Progenitor cell of endocrine pancreas (in vitro differentiated cells): ENCODE data around the gene SPTLC3. TPM values are rescaled to one million over a fixed set of nuclear protein-coding genes. Genes with fewer than 3 reads are reported as not detected.

Experiments used
- DNase-seq: peaks from one replicate; pipeline ENCODE4 v3.0.0; 2021; ENCODE audit warnings: low spot score; ENCODE audit not compliant: unreplicated experiment
- H3K27ac Mint-ChIP-seq: 2 replicates; pipeline ENCODE4 v1.8.0; 2021; ENCODE audit warnings: mild to moderate bottlenecking, moderate library complexity, mixed read lengths
- H3K27me3 Mint-ChIP-seq: 2 replicates; pipeline ENCODE4 v1.8.0; 2021; ENCODE audit warnings: mixed read lengths
- H3K36me3 Mint-ChIP-seq: 2 replicates; pipeline ENCODE4 v1.8.0; 2022; ENCODE audit warnings: mixed read lengths; ENCODE audit not compliant: insufficient read depth
- H3K4me1 Mint-ChIP-seq: 2 replicates; pipeline ENCODE4 v1.8.0; 2021; ENCODE audit warnings: low read depth, mixed read lengths
- H3K4me3 Mint-ChIP-seq: 2 replicates; pipeline ENCODE4 v1.8.0; 2021; ENCODE audit warnings: low read depth, mild to moderate bottlenecking, moderate library complexity, mixed read lengths
- H3K9me3 Mint-ChIP-seq: 2 replicates; pipeline ENCODE4 v1.8.0; 2021; ENCODE audit warnings: low read depth, mixed read lengths
- total RNA-seq: library from RNA; stranded (reverse); gene quantifications from 2 replicates; pipeline ENCODE4 v1.2.1, GENCODE V29; 2021
- TF ChIP-seq, protein P1 (sequence below): fragments of 200-600 bp; sonication (generic); IDR thresholded peaks from one replicate; pipeline ENCODE4 v1.5.0; 2021; ENCODE audit warnings: antibody characterized with exemption, mild to moderate bottlenecking; ENCODE audit not compliant: unreplicated experiment

The SPTLC3 gene
- total RNA-seq, 1 donor from 2014 or later = 52.2 TPM

GRCh38 chr20:13062789-13063188, 54.0 kb downstream of the SPTLC3 start:
- H3K9me3 Mint-ChIP-seq = peaks cover 10% of the 10 kb centered on the region

GRCh38 chr20:13068336-13068735, 59.6 kb downstream of the SPTLC3 start:
- peak overlapping the region; percentile 67 for H3K27ac Mint-ChIP-seq
- peaks cover 23% of the 10 kb centered on the region for H3K36me3 Mint-ChIP-seq
- TF ChIP-seq, protein P1, sequence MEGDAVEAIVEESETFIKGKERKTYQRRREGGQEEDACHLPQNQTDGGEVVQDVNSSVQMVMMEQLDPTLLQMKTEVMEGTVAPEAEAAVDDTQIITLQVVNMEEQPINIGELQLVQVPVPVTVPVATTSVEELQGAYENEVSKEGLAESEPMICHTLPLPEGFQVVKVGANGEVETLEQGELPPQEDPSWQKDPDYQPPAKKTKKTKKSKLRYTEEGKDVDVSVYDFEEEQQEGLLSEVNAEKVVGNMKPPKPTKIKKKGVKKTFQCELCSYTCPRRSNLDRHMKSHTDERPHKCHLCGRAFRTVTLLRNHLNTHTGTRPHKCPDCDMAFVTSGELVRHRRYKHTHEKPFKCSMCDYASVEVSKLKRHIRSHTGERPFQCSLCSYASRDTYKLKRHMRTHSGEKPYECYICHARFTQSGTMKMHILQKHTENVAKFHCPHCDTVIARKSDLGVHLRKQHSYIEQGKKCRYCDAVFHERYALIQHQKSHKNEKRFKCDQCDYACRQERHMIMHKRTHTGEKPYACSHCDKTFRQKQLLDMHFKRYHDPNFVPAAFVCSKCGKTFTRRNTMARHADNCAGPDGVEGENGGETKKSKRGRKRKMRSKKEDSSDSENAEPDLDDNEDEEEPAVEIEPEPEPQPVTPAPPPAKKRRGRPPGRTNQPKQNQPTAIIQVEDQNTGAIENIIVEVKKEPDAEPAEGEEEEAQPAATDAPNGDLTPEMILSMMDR = no peak
- DNase-seq = no peak
- no peak overlapping the region for H3K4me3 Mint-ChIP-seq
- H3K4me1 Mint-ChIP-seq = peaks cover 1% of the 10 kb centered on the region
- peaks cover 10% of the 10 kb centered on the region for H3K9me3 Mint-ChIP-seq
- H3K27me3 Mint-ChIP-seq = no peaks in the 10 kb centered on the region

More at GRCh38 chr20:13062789-13063188, 54.0 kb downstream of the SPTLC3 start:
- TF ChIP-seq, protein P1 = no peak
- no peak overlapping the region for H3K4me3 Mint-ChIP-seq
- H3K27ac Mint-ChIP-seq = no peak overlapping the region
- H3K36me3 Mint-ChIP-seq = peaks cover 22% of the 10 kb centered on the region
- no peaks in the 10 kb centered on the region for H3K27me3 Mint-ChIP-seq
- no peak for DNase-seq
- H3K4me1 Mint-ChIP-seq = peaks cover 8% of the 10 kb centered on the region

GRCh38 chr20:13081877-13082276, 73.1 kb downstream of the SPTLC3 start:
- TF ChIP-seq, protein P1 = no peak
- no peak overlapping the region for H3K4me3 Mint-ChIP-seq
- no peak for DNase-seq
- no peak overlapping the region for H3K27ac Mint-ChIP-seq
- H3K9me3 Mint-ChIP-seq = no peaks in the 10 kb centered on the region
- H3K27me3 Mint-ChIP-seq = no peaks in the 10 kb centered on the region
- H3K4me1 Mint-ChIP-seq = no peaks in the 10 kb centered on the region
- peaks cover 21% of the 10 kb centered on the region for H3K36me3 Mint-ChIP-seq

DNA sequence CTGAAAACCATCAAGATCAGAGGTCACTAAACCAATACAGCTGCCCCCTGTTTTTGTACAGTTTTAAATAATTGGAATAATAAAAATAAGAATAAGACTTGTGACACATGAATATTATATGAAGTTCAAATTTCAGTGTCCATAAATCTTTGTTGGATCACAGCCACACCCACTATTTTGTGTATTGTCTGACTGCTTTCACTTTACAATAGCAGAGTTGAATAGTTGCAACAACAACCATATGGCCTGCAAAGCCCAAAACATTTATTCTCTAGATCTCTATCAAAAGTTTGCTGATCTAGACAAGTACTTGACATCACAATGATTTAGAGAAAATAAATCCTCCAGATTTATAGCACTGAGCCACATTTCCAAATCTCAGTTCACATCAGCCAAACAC, 73.6 kb downstream of the SPTLC3 start:
- Mint-ChIP-seq H3K36me3 (peaks cover 23% of the 10 kb centered on the region), H3K27me3 (no peaks in the 10 kb centered on the region), H3K4me1 (no peaks in the 10 kb centered on the region), H3K4me3 (no peak overlapping the region), H3K9me3 (no peaks in the 10 kb centered on the region), H3K27ac (no peak overlapping the region)
- no peak for DNase-seq
- TF ChIP-seq, protein P1 = no peak

DNA sequence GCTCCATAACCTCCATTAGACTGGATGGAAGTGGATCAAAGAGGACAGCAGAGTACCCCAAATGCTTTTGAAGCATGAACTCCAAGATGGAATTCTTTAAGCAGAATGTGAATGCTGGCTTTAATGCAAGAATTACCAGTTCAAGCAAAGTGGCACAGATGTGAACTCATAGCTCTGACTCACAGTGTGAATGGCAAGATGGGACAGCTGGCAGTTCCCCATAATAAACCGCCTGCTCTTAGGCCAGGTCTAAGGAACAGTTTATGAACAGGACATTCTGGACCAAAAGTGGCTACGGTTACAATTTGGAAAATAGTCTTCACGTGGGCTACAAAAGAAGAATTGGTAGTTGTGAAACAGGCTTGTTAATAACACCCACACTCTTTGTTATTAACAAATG, 76.5 kb downstream of the SPTLC3 start:
- Mint-ChIP-seq H3K27ac (no peak overlapping the region), H3K27me3 (no peaks in the 10 kb centered on the region), H3K4me3 (no peak overlapping the region), H3K9me3 (no peaks in the 10 kb centered on the region), H3K4me1 (peaks cover 4% of the 10 kb centered on the region), H3K36me3 (peaks cover 22% of the 10 kb centered on the region)
- TF ChIP-seq, protein P1 = no peak
- DNase-seq = no peak
